ENCODE results near the gene ZNF862. TPM values are rescaled to one million over a fixed set of nuclear protein-coding genes. Genes with fewer than 3 reads are reported as not detected.

The ZNF862 gene
- total and polyA plus RNA-seq, 5 donors from 2014 or later, result 5.3 to 32.8 (median 7.2) TPM

Other genes starting within 250 kb of the ZNF862 start
- 1.1 TPM for gene ZNF467, start 64.8 kb upstream of the ZNF862 start, total RNA-seq
- 1 to 10 TPM in 2 of 4 donors, under 1 TPM in 2; 0.76 to 2.3 (median 1.1) TPM for gene ZNF467, start 64.8 kb upstream of the ZNF862 start, polyA plus RNA-seq
- 45.9 TPM for gene ATP6V0E2, start 35.6 kb downstream of the ZNF862 start, total RNA-seq
- gene ATP6V0E2, start 35.6 kb downstream of the ZNF862 start, polyA plus RNA-seq, result 100 to 1,000 TPM; 150 to 183 (median 164) TPM